GM21390 (cell line): Measurements from ENCODE around the gene COPB1.

Experiments
- ATAC-seq: cut with Tn5 transposase; IDR thresholded peaks from one replicate; pipeline ENCODE4 v1.9.1; 2021; ENCODE audit not compliant: unreplicated experiment

The COPB1 gene

DNA sequence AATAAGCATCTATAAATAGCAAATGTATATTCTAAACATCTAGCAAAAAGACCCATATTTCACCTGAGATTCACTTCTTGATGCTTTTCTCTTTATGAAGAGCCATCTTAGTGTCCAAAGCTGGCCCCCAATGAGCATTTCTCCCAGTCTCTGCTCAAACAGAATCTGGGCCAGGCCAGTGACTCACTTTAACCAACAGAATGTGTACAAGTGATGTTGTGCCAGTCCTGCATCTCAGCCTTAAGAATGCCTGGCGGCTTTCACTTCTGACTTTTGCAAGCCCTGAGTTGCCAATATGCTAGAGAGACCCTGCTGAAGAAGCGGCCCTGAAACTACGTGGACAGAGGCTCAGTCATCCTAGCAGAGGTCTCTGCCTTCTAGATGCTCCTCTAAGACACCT, 6.9 kb upstream of the COPB1 start:
- no peak for ATAC-seq

GRCh38 chr11:14503023-14503422, 3.4 kb upstream of the COPB1 start:
- ATAC-seq: no peak

DNA sequence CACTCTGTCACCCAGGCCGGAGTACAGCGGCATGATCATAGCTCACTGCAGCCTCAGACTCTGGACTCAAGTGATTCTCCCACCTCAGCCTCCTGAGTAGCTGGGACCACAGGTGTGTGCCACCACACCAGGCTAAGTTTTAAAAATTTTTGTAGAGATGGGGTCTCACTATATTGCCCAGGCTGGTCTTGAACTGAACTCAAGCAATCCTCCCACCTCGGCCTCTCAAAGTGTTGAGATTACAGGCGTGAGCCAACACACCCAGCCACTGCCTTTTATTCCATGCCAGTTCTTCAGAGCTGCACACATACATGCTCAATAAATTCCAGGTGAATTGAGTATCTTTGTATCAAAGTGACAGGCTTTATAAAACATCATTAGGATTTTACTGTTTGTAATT, 2.4 kb upstream of the COPB1 start:
- no peak for ATAC-seq

GRCh38 chr11:14500181-14500651, 605 bp upstream of the COPB1 start:
- ATAC-seq: peak; percentile 59

GRCh38 chr11:14499178-14499559, 442 bp downstream of the COPB1 start:
- ATAC-seq: peak; percentile 6

DNA sequence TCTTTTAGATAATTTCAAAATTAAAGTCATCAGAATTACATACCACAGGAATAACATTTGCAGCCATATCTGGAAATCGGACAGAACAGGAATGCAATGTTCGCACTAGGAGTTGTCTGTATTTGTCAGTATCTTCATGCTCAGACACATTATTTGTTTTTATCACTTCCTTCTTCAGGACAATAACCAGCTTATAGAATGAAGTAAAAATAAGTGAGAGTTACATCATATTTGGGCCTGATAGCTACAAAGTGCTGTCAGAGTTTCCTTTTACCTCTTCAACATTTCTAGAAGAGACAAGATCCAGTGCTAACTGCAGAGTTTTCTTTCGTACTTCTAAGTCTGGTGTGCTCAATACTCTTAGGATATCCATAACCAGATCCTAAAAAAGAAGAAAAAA, 18.9 kb downstream of the COPB1 start:
- no peak for ATAC-seq

- no peak for ATAC-seq
Measured at GRCh38 chr11:14471127-14471526, 28.5 kb downstream of the COPB1 start.

- ATAC-seq: no peak
Measured at GRCh38 chr11:14463623-14464022, 36.0 kb downstream of the COPB1 start.

GRCh38 chr11:14460147-14460546, 39.5 kb downstream of the COPB1 start:
- ATAC-seq: no peak

GRCh38 chr11:14458377-14458776, 41.2 kb downstream of the COPB1 start:
- ATAC-seq: no peak

GRCh38 chr11:14455648-14456430, 43.8 kb downstream of the COPB1 start:
- no peak for ATAC-seq

- no peak for ATAC-seq
Measured at GRCh38 chr11:14454861-14455632, 44.6 kb downstream of the COPB1 start.

DNA sequence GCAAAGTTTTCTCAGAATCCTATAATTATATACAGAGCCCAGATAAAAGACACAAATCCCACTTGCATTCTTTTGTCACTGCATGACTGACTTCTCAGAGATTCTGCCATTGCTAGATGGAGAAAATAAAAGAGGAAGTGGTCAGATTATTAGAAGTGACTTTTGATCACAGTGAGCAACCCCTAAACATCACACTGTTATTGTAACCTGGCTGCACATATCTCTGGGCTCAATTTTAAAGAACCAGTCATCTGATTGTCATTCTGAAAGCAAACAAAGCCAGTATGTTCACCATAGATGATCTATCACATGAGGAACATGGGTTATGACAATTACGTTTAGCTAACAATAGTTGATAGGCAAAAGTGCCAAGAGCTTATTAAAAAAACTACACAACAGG, 47.8 kb downstream of the COPB1 start:
- ATAC-seq: no peak

DNA sequence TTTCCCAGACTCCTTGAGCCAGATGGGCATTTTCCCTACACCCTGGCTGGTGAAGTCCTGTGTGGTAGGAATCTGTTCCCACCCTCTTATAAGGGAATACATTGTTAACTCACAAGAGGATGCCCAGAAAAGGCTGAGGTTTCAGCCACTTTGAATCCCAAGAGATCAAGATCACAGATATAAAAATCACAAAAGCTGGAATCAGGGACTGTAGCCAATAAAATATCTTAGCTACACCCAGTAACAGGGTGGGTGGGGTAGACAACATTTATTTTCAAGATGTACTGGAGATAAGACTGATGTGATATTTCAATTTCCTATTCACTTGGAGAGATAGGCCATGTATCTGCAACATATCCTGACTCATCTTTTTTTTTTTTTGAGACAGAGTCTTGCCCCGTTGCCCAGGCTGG, 50.3 kb downstream of the COPB1 start:
- no peak for ATAC-seq

DNA sequence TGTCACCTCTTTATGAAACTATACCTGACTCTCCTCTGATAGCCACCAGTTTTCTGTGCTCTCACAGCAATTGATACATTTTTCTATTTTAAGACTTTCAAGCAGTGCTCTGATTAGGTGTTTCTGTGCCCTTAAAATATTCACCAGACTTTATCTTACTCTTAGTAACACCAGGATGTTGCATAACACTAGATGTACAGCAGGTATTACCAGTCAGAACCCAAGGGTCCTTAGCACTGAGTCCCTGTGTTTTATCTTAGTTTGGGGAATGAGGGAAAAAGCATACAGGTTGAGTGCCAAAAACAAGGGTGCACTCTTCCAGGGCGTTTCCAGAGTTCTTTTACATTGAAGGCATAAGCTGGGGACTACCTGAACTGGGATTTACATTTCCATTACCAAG, 51.4 kb downstream of the COPB1 start:
- ATAC-seq: no peak

GRCh38 chr11:14446701-14447169, 52.9 kb downstream of the COPB1 start:
- ATAC-seq: no peak

DNA sequence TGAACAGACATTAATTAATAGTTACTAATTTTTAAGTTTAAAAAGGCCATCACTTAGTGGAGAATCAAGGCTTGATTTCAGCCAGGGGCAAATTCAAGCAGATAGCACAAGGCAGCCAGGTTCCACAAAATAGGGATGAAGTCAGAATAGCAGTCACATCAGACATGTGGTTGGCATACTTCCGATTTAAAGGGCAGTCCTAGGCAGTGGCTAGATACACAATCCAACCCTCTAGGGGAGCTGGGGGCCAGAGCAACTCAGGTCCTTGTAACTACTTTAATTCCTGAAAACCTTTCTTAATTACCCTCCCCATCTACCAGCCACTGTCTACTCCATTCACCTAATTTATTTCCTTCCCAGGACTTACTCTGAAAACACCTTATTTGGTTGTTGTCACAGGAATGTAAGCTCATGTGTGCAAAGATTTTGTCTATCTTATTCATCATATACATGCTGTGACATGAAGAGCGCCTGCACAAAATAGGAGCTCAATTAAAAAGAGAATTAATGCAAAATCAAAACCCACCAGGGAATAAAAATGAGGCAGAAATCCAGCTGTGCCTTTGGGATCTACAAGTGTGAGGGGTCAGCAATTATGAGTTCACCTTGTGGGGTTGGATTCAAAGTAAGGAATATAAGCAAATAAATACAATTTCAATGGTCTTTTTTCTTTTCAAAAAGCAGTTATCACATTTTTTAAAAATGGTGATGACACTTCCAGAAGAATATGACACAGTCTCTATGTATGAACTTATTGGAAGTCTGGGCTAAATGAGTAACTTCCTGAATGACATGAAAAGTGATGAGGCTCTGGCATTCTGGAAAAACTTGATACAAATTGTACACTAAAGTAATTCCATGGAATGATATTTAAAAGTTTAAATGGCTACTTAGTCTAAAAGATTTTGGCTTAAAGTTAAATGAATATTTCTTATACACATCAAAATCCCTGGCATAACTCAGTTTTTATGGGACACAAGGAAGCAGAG, 53.8 kb downstream of the COPB1 start:
- no peak for ATAC-seq

- ATAC-seq: no peak
Measured at GRCh38 chr11:14444441-14445189, 55.0 kb downstream of the COPB1 start.

DNA sequence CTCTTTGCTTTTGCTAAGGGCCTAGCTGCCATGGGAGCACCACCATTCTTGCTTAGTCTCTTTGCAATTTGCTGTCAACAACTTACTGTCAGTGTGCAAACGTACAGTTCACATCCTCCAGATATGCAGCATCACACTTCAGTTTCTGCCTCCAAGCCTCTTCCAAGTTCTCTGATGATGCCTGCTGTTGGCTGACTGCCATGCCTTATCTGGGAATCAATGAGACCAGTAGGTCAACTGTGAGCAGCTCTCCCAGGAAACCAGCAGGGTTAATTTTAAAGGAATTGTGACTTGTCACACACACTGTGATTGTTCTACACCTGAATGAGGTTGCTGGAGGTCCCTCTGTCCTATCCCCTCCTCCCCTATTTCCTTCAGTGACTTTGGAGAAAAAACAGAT, 56.0 kb downstream of the COPB1 start:
- ATAC-seq: no peak
